ENCODE data around the gene DNAJC17. TPM values are rescaled to one million over a fixed set of nuclear protein-coding genes. Genes with fewer than 3 reads are reported as not detected.

The DNAJC17 gene
- total RNA-seq, 3 donors from 2014 or later: 18.4 to 55.8 (median 24.3) TPM

DNA sequence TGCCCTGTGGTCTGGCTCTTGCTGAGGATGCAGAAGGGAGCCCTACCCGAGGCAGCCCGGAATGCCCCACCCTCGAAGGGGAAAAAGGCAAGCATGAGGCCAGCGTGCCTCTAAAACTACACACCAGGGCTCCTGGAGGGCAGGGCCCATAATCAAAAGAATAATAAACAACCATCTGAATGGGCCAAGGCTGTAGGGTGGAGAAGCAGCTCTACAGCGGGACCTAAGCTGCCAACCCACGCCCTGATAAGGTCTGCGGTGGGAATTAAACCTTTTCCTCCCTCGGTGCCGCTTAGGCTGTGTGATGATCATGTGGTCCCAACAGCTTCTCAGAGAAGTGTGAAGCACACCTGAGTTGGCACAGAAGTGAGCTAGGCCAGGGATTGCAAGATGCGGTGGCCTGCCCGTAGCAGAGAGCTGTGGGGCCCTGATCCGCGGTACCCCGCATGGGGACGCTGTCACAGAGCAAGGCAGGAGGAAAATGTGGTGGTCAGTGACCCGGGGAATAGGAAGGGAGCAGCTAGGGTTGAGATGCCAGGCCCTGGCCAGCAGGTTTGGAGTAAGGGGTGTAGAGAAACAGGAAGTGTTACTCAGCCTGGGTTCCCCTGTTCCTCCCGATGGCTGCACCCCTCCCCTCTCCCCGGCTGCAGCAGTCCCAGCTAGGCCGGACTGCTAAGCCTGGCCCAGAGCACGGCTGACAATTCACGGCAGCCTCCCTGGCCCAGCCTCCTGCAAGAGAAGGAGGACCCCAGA lies 38.6 kb downstream of the DNAJC17 start:
- no peaks in the 10 kb centered on the region for H3K36me3 ChIP-seq
- peak overlapping the region in 2 of 3 donors; percentile 40 to 58 for H3K4me3 ChIP-seq
- peak overlapping the region; percentile 92 to 93 for H3K27ac ChIP-seq
- no peaks in the 10 kb centered on the region for H3K27me3 ChIP-seq
- intact Hi-C loops (cut with DNase I; ENCODE audit: low total_unique reads): no loop called here
- no peak for DNase-seq (ENCODE audit: low spot score in 2 of 2)
- TF ChIP-seq, protein P1, sequence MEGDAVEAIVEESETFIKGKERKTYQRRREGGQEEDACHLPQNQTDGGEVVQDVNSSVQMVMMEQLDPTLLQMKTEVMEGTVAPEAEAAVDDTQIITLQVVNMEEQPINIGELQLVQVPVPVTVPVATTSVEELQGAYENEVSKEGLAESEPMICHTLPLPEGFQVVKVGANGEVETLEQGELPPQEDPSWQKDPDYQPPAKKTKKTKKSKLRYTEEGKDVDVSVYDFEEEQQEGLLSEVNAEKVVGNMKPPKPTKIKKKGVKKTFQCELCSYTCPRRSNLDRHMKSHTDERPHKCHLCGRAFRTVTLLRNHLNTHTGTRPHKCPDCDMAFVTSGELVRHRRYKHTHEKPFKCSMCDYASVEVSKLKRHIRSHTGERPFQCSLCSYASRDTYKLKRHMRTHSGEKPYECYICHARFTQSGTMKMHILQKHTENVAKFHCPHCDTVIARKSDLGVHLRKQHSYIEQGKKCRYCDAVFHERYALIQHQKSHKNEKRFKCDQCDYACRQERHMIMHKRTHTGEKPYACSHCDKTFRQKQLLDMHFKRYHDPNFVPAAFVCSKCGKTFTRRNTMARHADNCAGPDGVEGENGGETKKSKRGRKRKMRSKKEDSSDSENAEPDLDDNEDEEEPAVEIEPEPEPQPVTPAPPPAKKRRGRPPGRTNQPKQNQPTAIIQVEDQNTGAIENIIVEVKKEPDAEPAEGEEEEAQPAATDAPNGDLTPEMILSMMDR (IDR thresholded peaks at IDR 0.05): no peak
- TF ChIP-seq POLR2A (IDR thresholded peaks at IDR 0.05): no peak
- TF ChIP-seq POLR2AphosphoS5 (IDR thresholded peaks at IDR 0.05): no peak
- no peaks in the 10 kb centered on the region for H3K9me3 ChIP-seq
- H3K4me1 ChIP-seq: peaks cover 7 to 20% of the 10 kb centered on the region in 2 donors

DNA sequence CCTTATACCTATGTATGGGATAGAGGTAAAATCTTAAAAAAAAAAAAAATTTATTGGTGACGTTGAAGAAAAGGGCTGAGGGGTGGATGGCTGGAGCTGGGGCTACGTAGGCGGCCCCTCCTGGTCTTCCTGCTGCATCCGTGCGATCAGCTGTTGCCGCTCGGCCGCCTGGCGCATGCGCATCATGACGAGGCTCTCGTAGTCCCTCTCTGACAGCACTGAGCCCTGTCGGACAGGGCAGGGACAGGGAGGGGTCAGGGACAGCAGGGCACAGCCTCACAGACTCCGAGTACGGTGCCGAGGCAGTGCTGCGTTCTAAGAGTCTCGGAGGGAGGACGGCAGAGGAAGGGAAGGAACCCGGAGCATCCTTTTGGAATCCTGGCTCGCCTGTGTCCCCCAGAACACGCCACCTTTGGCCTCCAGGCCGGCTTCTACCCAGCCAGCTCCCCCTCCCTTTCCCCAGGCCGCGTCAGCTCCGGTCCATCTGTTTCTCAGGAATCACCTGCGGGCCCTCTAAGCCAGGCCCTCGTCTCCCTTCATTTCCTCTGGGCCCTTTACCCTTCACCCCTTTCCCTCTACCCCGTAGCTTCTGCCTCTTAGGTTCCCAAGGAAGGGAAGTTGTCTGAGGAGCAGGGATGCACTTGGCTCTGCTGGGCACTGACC lies 39.3 kb downstream of the DNAJC17 start:
- TF ChIP-seq, protein P1 (IDR thresholded peaks at IDR 0.05): no peak
- TF ChIP-seq POLR2A (IDR thresholded peaks at IDR 0.05) (no peak), POLR2AphosphoS5 (IDR thresholded peaks at IDR 0.05) (no peak)
- no peaks in the 10 kb centered on the region for H3K9me3 ChIP-seq
- intact Hi-C loops (cut with DNase I; ENCODE audit: low total_unique reads): no loop called here
- no peaks in the 10 kb centered on the region for H3K27me3 ChIP-seq
- peak overlapping the region; percentile 92 to 93 for H3K27ac ChIP-seq
- no peak for DNase-seq (ENCODE audit: low spot score in 2 of 2)
- H3K4me1 ChIP-seq: peaks cover 7 to 20% of the 10 kb centered on the region in 2 donors
- no peaks in the 10 kb centered on the region for H3K36me3 ChIP-seq
- H3K4me3 ChIP-seq: no peak overlapping the region

DNA sequence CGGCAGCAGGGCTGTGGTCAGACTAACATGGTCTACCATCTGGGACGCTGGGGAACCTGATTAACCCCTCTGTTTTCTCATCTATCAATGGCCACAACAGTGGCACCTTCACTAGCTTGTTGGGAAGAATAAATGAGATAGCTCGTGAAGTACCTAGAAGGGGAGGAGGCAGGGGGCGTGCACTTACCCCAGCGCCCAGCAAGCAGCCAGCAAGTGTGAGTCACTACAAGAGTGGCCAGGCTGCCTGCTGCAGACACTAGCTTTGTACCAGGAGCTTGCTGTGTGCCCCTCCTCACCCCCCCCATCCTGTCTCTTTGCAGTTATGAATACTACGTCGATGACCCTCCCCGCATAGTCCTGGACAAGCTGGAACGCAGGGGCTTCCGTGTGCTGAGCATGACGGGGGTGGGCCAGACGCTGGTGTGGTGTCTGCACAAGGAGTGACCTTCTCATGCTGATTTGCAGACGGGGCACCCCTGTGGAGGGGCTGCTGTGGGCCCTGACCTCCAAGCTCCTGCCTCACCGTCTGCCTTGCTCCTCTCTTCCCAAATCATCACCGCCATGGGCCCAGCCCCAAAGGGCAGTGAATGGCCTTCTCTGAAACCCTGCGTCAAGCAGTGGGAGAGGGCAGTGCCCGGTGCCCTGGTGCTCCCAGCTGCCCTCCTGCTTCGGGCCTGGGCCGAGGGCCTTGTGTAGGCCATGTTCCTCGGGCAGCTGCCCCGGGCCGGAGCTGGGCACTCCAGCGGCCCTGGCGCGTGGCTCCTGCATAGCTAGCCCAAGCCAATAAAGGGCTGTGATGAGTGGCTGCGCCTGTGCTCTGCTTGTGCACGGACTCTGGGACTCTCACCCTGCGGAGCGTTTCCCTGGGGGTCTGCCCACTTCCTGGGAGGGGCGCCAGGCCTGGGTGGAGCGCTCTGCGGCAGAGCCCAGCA lies 40.1 kb downstream of the DNAJC17 start:
- intact Hi-C loops (cut with DNase I; ENCODE audit: low total_unique reads): no loop called here
- Histone ChIP-seq H3K36me3 (no peaks in the 10 kb centered on the region), H3K4me1 (peaks cover 7 to 20% of the 10 kb centered on the region in 2 donors), H3K4me3 (no peak overlapping the region), H3K27me3 (no peaks in the 10 kb centered on the region), H3K9me3 (no peaks in the 10 kb centered on the region), H3K27ac (peak overlapping the region; percentile 85 to 92)
- TF ChIP-seq, protein P1 (IDR thresholded peaks at IDR 0.05): no peak
- TF ChIP-seq POLR2AphosphoS5 (IDR thresholded peaks at IDR 0.05) (no peak), POLR2A (IDR thresholded peaks at IDR 0.05) (no peak)
- no peak for DNase-seq (ENCODE audit: low spot score in 2 of 2)

DNA sequence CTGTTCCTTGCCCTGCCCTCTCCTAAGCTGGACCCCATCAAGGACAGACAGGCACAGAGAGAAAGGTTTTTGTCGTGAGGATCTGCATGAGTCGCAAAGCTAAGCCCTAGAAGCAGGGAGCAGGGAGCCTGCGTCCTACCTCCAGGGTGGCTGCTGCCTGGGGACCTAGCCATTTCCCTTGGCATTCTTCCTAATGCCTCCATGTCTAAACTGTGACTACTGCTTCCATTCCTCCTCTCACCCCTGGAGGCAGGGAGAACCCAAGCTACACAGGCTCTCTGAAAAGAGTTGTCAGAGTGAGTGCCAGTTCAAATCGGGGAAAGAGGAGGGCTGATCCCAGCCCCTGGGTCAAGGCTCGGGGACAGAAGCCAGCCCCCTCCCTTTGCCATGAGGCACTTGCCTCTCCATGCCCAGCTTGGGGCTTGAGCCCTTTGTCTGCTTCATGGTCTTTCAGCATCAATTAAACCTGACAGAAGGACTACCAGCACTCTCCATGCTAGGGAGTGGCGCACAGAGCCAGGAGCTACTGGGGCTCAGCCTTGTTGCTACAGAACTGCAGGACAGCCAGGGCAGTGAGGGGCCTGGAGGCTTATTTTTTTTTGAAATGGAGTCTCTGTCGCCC lies 41.0 kb downstream of the DNAJC17 start:
- Histone ChIP-seq H3K36me3 (no peaks in the 10 kb centered on the region), H3K4me3 (no peak overlapping the region), H3K27ac (peak overlapping the region; percentile 85 to 87), H3K4me1 (peaks cover 7 to 20% of the 10 kb centered on the region in 2 donors), H3K27me3 (no peaks in the 10 kb centered on the region), H3K9me3 (no peaks in the 10 kb centered on the region)
- TF ChIP-seq POLR2AphosphoS5 (IDR thresholded peaks at IDR 0.05) (no peak), POLR2A (IDR thresholded peaks at IDR 0.05) (no peak)
- TF ChIP-seq, protein P1 (IDR thresholded peaks at IDR 0.05): no peak
- intact Hi-C loops (cut with DNase I; ENCODE audit: low total_unique reads): no loop called here
- no peak for DNase-seq (ENCODE audit: low spot score in 2 of 2)
